NK-92 (cell line): Measurements from ENCODE around the gene CHST11.
"Not testable (repeated sequence)": the region's sequence is repeated elsewhere in the genome, so short reads cannot be mapped to it uniquely, and the experiment has no call there.

Source experiments
- DNase-seq: peaks from one replicate; lab custom pipeline; 2025; ENCODE audit not compliant: unreplicated experiment; lab: John Stamatoyannopoulos, UW

CHST11 gene

GRCh38 chr12:104790296-104791125, 333.8 kb downstream of the CHST11 start:
- DNase-seq: no peak

DNA sequence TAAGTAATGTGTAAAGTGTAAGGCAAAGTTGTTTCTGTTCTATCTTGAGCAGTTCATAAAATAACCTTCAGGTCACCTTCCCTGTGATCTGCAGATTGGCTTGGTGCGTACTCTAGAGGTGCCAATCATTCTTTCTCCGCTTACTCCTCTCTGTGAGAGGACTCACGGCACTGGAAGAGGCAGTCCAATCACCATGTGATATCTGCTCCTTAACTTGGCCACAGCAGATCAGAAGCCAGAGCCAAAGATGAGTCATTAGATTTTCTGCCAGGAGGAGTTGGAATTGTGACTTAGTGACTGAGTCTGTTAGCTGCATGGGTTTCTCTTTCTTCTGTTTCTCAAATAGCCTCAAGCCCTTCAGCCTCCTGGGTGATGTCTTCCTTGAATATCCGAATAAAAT, 335.8 kb downstream of the CHST11 start:
- no peak for DNase-seq

DNA sequence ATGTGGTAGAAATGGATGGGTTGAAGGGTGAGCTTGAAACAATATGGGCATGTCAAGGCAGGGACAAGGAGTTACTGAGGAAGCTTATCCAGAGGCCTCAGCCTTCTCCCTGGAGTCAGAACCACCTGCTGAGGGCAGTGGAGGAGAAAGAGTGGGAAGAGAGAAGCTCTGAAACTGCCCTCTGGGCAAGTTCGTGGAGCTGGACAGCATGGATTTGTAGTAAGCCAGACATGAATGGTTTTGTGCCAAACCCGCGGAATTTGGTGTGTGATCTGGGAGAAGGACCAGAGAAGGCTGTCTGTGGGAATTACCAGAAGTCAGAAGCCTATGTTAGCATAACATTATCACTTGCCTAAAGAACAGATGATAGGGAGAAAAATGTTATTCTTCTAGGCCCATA, 336.5 kb downstream of the CHST11 start:
- no peak for DNase-seq

DNA sequence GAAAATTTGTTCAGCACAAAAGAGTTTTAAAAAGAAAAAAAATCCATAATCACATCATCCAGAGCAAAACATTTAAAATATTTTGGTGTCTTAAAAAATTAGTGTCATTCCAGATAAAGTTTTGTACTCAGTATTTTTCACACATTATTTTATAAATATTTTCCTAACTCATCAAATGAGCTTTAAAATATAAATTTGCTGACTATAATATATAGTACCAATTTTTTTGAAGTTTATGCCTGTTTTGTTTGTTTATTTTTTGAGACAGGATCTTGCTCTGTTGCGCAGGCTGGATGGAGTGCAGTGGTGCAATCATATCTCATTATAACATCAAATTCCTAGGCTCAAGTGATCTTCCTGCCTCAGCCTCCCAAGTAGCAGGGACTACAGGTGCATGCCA, 337.2 kb downstream of the CHST11 start:
- no peak for DNase-seq

DNA sequence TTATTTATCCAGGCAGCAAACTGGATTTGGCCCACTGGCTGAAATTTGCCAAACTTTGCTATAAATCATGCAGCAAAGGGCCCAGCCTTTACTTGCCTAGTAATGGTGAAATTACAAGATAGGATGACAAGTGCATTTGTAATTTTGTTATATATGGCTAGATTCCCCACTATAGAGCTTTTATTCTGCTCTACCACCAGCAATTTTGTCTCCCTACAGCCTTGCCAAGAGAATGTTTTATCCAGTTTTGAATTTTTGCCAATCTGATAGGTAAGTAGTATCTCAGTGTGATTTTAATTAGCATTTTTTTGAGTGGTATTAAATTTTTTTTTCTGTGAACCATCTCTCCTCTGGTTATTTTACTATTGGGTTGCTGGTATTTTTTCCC, 339.7 kb downstream of the CHST11 start:
- DNase-seq: no peak

DNA sequence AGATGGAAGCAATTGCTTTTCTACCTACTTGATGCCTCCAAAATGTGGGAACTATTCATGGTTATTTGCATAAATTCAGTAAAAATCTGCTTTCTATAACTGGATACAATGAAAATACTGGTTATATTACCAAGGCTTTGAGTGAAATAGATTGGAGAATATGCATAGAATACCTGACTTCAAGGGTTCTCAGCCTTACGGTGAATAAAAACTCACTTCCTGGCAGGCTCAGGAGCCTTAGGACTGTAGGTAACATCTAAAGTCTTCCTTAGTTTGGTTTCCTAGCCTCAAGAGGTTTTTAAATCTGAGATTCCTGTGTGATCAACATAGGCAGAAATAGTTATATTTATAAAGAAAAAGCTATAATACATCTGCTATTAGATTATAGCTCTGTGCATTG, 342.7 kb downstream of the CHST11 start:
- no peak for DNase-seq

GRCh38 chr12:104801005-104801404, 344.3 kb downstream of the CHST11 start:
- no peak for DNase-seq

GRCh38 chr12:104801427-104801826, 344.7 kb downstream of the CHST11 start:
- no peak for DNase-seq

DNA sequence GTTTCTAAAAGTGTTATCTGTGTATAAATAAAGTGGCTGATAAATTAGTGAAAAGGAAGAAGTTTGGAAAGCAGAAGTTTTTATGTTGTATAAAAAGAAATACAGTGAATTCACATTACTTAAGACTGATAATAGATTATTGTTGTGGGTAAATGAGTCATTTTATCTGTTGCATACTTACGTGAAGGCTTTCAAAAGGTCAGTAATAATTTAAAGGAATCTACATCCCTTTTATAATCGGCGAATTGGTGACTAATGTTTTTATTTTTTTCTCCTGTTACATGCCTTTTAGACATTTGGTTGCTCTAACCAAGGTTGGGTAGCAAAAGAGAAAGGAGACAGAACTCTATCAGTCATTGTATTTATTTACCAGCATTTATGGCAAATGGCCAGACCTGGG, 345.5 kb downstream of the CHST11 start:
- no peak for DNase-seq

DNA sequence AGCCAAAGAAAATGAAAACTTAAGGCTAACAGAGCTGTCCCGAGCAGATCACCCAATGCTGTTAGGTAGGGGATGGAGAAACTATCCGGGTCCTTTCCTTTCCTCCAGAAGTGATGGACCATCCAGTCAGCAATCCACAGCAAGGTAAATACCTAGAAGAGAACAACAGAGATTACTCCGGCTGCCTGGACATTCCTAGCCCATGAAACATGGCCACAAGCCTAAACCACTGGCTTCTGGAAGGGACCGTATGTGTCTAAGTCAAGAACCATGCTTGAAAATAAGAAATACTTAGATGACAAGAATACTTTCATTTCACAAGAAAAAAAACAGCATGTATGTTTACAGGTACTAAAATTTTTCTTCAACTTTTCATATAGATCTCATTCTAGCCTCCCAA, 348.4 kb downstream of the CHST11 start:
- DNase-seq: no peak

GRCh38 chr12:104806194-104806593, 349.4 kb downstream of the CHST11 start:
- not testable (repeated sequence) for DNase-seq

DNA sequence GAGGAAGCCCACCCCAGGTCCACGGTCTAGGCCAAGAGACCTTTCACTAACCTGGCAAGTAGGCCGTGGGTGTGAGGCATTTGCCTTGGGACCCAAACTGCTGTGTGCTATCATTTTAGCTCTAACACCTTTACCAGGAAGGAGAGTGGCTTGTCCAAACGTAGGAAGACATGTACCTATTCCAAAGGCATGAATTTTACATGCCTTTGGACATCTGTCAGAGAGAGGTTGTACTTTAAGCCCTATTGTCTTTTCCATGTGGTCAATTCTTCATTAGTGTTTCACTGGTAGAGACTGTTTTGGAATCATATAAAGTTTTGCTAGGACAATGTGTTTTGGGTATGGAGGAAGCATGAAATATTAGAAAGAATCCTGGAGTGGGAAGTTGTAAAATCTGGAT, 352.5 kb downstream of the CHST11 start:
- no peak for DNase-seq

GRCh38 chr12:104809706-104810385, 353.1 kb downstream of the CHST11 start:
- DNase-seq: no peak
